HEK293T (cell line): ENCODE data around the gene RBMS1.

Experiments
- CTCF ChIA-PET: fragments of 350-600 bp; formaldehyde crosslinking; extraction: SDS; loops from one replicate; lab custom pipeline; 2021; ENCODE audit warnings: antibody characterized with exemption, inconsistent platforms; lab: Yijun Ruan, JAX
- POLR2A ChIA-PET: fragments of 350-600 bp; formaldehyde crosslinking; extraction: SDS; loops from one replicate; lab custom pipeline; 2020; ENCODE audit warnings: antibody characterized with exemption, inconsistent platforms; lab: Yijun Ruan, JAX
- DNase-seq: peaks from one replicate; pipeline ENCODE4 v3.0.0; 2012; ENCODE audit warnings: mixed read lengths; ENCODE audit errors: extremely low spot score
- ARNT ChIP-seq: fragments of 450-650 bp; IDR thresholded peaks from 2 replicates; pipeline ENCODE4 v1.6.1; 2017; ENCODE audit warnings: mild to moderate bottlenecking
- BHLHE40 ChIP-seq: fragments of 450-650 bp; IDR thresholded peaks from 2 replicates; pipeline ENCODE4 v1.6.1; 2016; ENCODE audit warnings: mild to moderate bottlenecking, moderate library complexity, borderline replicate concordance
- CTBP1 ChIP-seq: fragments of 450-650 bp; IDR thresholded peaks from 2 replicates; pipeline ENCODE4 v1.6.1; 2016; ENCODE audit warnings: borderline replicate concordance
- ELF4 ChIP-seq: fragments of 450-650 bp; IDR thresholded peaks from 2 replicates; pipeline ENCODE4 v1.6.1; 2017; ENCODE audit warnings: antibody characterized with exemption
- FOXA1 ChIP-seq: fragments of 450-650 bp; IDR thresholded peaks from 2 replicates; pipeline ENCODE4 v1.6.1; 2016; ENCODE audit warnings: mild to moderate bottlenecking
- FOXK2 ChIP-seq: fragments of 450-650 bp; IDR thresholded peaks from 2 replicates; pipeline ENCODE4 v1.6.1; 2016; ENCODE audit warnings: mild to moderate bottlenecking
- FOXM1 ChIP-seq: fragments of 450-650 bp; IDR thresholded peaks from 2 replicates; pipeline ENCODE4 v1.6.1; 2017; ENCODE audit warnings: mild to moderate bottlenecking, borderline replicate concordance
- HDGF ChIP-seq: fragments of 450-650 bp; IDR thresholded peaks from 2 replicates; pipeline ENCODE4 v1.6.1; 2017; ENCODE audit warnings: antibody characterized with exemption, borderline replicate concordance
- L3MBTL2 ChIP-seq: fragments of 450-650 bp; conservative IDR thresholded peaks from 2 replicates; pipeline ENCODE4 v1.6.1; 2016; ENCODE audit warnings: mild to moderate bottlenecking
- LEF1 ChIP-seq: fragments of 450-650 bp; IDR thresholded peaks from 2 replicates; pipeline ENCODE4 v1.6.1; 2017; ENCODE audit warnings: mild to moderate bottlenecking, borderline replicate concordance
- NFRKB ChIP-seq: fragments of 450-650 bp; IDR thresholded peaks from 2 replicates; pipeline ENCODE4 v1.6.1; 2016; ENCODE audit warnings: mild to moderate bottlenecking, moderate library complexity
- PKNOX1 ChIP-seq: fragments of 450-650 bp; IDR thresholded peaks from 2 replicates; pipeline ENCODE4 v1.6.1; 2016
- SP1 ChIP-seq: fragments of 450-650 bp; IDR thresholded peaks from 2 replicates; pipeline ENCODE4 v1.6.1; 2017
- SUZ12 ChIP-seq: fragments of 450-650 bp; IDR thresholded peaks from 2 replicates; pipeline ENCODE4 v1.6.1; 2016; ENCODE audit warnings: mild to moderate bottlenecking
- TARDBP ChIP-seq: fragments of 450-650 bp; IDR thresholded peaks from 2 replicates; pipeline ENCODE4 v1.6.1; 2016
- ZNF384 ChIP-seq: fragments of 450-650 bp; IDR thresholded peaks from 2 replicates; pipeline ENCODE4 v1.6.1; 2016

Gene RBMS1

GRCh38 chr2:160326786-160327185 lies 166.8 kb downstream of the RBMS1 start:
- DNase-seq, result no peak
- ChIA-PET POLR2A (no interaction called here), CTCF (no interaction called here)
- TF ChIP-seq ARNT, result no peak
- TF ChIP-seq CTBP1, result no peak
- no peak for TF ChIP-seq FOXA1
- TF ChIP-seq FOXM1, result no peak
- no peak for TF ChIP-seq SUZ12
- no peak for TF ChIP-seq TARDBP
- no peak for TF ChIP-seq LEF1
- TF ChIP-seq ZNF384, result no peak
- TF ChIP-seq PKNOX1, result no peak
- no peak for TF ChIP-seq L3MBTL2
- TF ChIP-seq BHLHE40, result no peak

- ChIA-PET POLR2A (no interaction called here), CTCF (interaction anchor here (0.7 kb wide), 1 partner anchor 1973 kb away, joined by 3 read pairs; no protein-coding TSS in a partner anchor)
- no peak for TF ChIP-seq SP1
- no peak for TF ChIP-seq LEF1
- TF ChIP-seq PKNOX1, result no peak
- no peak for TF ChIP-seq ELF4
- TF ChIP-seq SUZ12, result no peak
- no peak for TF ChIP-seq FOXK2
- TF ChIP-seq L3MBTL2, result no peak
- TF ChIP-seq FOXA1, result no peak
- no peak for TF ChIP-seq ZNF384
- TF ChIP-seq BHLHE40, result no peak
- no peak for TF ChIP-seq TARDBP
- TF ChIP-seq NFRKB, result no peak
- no peak for TF ChIP-seq HDGF
- no peak for TF ChIP-seq CTBP1
- TF ChIP-seq ARNT, result no peak
- no peak for TF ChIP-seq FOXM1
- no peak for DNase-seq
Observed at GRCh38 chr2:160325418-160325817, 168.2 kb downstream of the RBMS1 start.

GRCh38 chr2:160324917-160325316 lies 168.7 kb downstream of the RBMS1 start:
- DNase-seq, result no peak
- TF ChIP-seq TARDBP (no peak), LEF1 (no peak), L3MBTL2 (no peak), SUZ12 (no peak), ELF4 (no peak), SP1 (no peak), NFRKB (no peak), PKNOX1 (no peak), ARNT (no peak), ZNF384 (no peak), FOXK2 (no peak), HDGF (no peak), BHLHE40 (no peak), FOXM1 (no peak), CTBP1 (no peak), FOXA1 (no peak)
- CTCF ChIA-PET, result interaction anchor here (0.7 to 1.5 kb wide), 3 partner anchors 8 to 1973 kb away, joined by 3 to 9 read pairs (median 3); no protein-coding TSS in a partner anchor
- POLR2A ChIA-PET, result interaction anchor here (0.6 kb wide), 1 partner anchor 82 kb away, joined by 3 read pairs; no protein-coding TSS in a partner anchor

- TF ChIP-seq FOXM1 (no peak), BHLHE40 (no peak)
- POLR2A ChIA-PET, result interaction anchor here (0.6 kb wide), 1 partner anchor 82 kb away, joined by 3 read pairs; no protein-coding TSS in a partner anchor
- CTCF ChIA-PET, result interaction anchor here (0.5 to 1.5 kb wide), 12 partner anchors 9 to 670 kb away, joined by 3 to 9 read pairs (median 3); no protein-coding TSS in a partner anchor
- peak; percentile 48 for DNase-seq
Observed at GRCh38 chr2:160324161-160324800, 169.3 kb downstream of the RBMS1 start.

- POLR2A ChIA-PET, result no interaction called here
- no peak for DNase-seq
- no peak for TF ChIP-seq NFRKB
- no peak for TF ChIP-seq TARDBP
- no peak for TF ChIP-seq ZNF384
- no peak for TF ChIP-seq L3MBTL2
- TF ChIP-seq ELF4, result no peak
- no peak for TF ChIP-seq SP1
- no peak for TF ChIP-seq FOXA1
- TF ChIP-seq SUZ12, result no peak
- no peak for TF ChIP-seq CTBP1
- TF ChIP-seq BHLHE40, result no peak
- no peak for TF ChIP-seq PKNOX1
- no peak for TF ChIP-seq FOXM1
- no peak for TF ChIP-seq ARNT
- CTCF ChIA-PET, result no interaction called here
Observed at GRCh38 chr2:160322320-160322719, 171.3 kb downstream of the RBMS1 start.
